NB4 (cell line): ENCODE measurements around the gene XPNPEP1.

Experiments used
- CTCF ChIP-seq: IDR thresholded peaks from one replicate; pipeline ENCODE4 v1.5.1; 2012; ENCODE audit warnings: low read depth, low read length
- POLR2A ChIP-seq: IDR thresholded peaks from 2 replicates; pipeline ENCODE4 v1.6.1; 2011; ENCODE audit warnings: mild to moderate bottlenecking; ENCODE audit not compliant: insufficient read length; ENCODE audit errors: extremely low read depth

- TF ChIP-seq POLR2A (no peak), CTCF (no peak)
These were observed 38.1 kb upstream of the XPNPEP1 start for GRCh38 chr10:109961174-109962001.
